Germinal center (tissue), 1 donor: ENCODE measurements around the gene DGKA.
"Not testable (repeated sequence)": the region's sequence is repeated elsewhere in the genome, so short reads cannot be mapped to it uniquely, and the experiment has no call there.

Experiments
- DNase-seq: peaks from one replicate; pipeline ENCODE4 v3.0.0; 2012; ENCODE audit warnings: mixed read lengths, low spot score

Gene DGKA

GRCh38 chr12:55930771-55931316 is at the start of gene DGKA:
Gene DGKA, plus strand, starts transcription at chr12:55931162. Its CDS starts 5,342 bp downstream, at chr12:55936504.
- DNase-seq, result peak; percentile 55

GRCh38 chr12:55885113-55885512 is 45.8 kb upstream of the DGKA start:
- no peak for DNase-seq

GRCh38 chr12:55891310-55891709 is 39.7 kb upstream of the DGKA start:
- DNase-seq, result no peak

- no peak for DNase-seq
Observed at GRCh38 chr12:55893723-55894122, 37.2 kb upstream of the DGKA start.

GRCh38 chr12:55899082-55899481 is 31.9 kb upstream of the DGKA start:
- no peak for DNase-seq

GRCh38 chr12:55901881-55902490 is 29.0 kb upstream of the DGKA start:
- no peak for DNase-seq

GRCh38 chr12:55906056-55906455 is 24.9 kb upstream of the DGKA start:
- DNase-seq, result no peak

- DNase-seq, result no peak
Observed at GRCh38 chr12:55908726-55909512, 22.0 kb upstream of the DGKA start.

- no peak for DNase-seq
Observed at GRCh38 chr12:55909513-55909884, 21.5 kb upstream of the DGKA start.

- no peak for DNase-seq
Observed at GRCh38 chr12:55912908-55913307, 18.1 kb upstream of the DGKA start.

GRCh38 chr12:55915482-55915859 is 15.5 kb upstream of the DGKA start:
- DNase-seq, result no peak

GRCh38 chr12:55919032-55919431 is 11.9 kb upstream of the DGKA start:
- DNase-seq, result not testable (repeated sequence)

- DNase-seq, result no peak
Observed at GRCh38 chr12:55922126-55922525, 8.8 kb upstream of the DGKA start.

- DNase-seq, result not testable (repeated sequence)
Observed at GRCh38 chr12:55923648-55924047, 7.3 kb upstream of the DGKA start.

GRCh38 chr12:55925371-55925770 is 5.6 kb upstream of the DGKA start:
- DNase-seq, result no peak

- DNase-seq, result peak; percentile 6
Observed at GRCh38 chr12:55925870-55926737, 4.9 kb upstream of the DGKA start.

GRCh38 chr12:55926738-55927587 is 4.0 kb upstream of the DGKA start:
- DNase-seq, result peak; percentile 92

GRCh38 chr12:55927588-55928502 is 3.1 kb upstream of the DGKA start, which contains the start of gene PYM1:
Gene PYM1, minus strand, starts transcription at chr12:55927894. Its CDS starts 133 bp downstream, at chr12:55927761.
- peak; percentile 70 for DNase-seq

GRCh38 chr12:55929306-55929791 is 1.6 kb upstream of the DGKA start:
- peak; percentile 88 for DNase-seq

- peak; percentile 32 for DNase-seq
Observed at GRCh38 chr12:55931317-55931779, 386 bp downstream of the DGKA start.
